AG04449 (cell line): ENCODE data around the gene PPP1R27.

Experiments used
- CTCF ChIA-PET: fragments of 350-600 bp; formaldehyde crosslinking; extraction: SDS; loops from one replicate; lab custom pipeline; 2021; ENCODE audit warnings: antibody characterized with exemption; lab: Yijun Ruan, JAX
- POLR2A ChIA-PET: fragments of 400-600, 350-600 bp; formaldehyde crosslinking; extraction: SDS; loops from one replicate; lab custom pipeline; 2020; ENCODE audit warnings: antibody characterized with exemption, inconsistent platforms; lab: Yijun Ruan, JAX
- DNase-seq: peaks from one replicate; pipeline ENCODE4 v3.0.0-alpha.2; 2010; ENCODE audit warnings: low read depth, low spot score
- H3K4me3 ChIP-seq: 2 replicates; pipeline ENCODE4 v1.5.1; 2011; ENCODE audit warnings: low read depth, mild to moderate bottlenecking, control low read depth, low read length
- CTCF ChIP-seq: IDR thresholded peaks from one replicate; pipeline ENCODE4 v1.5.1; 2011; ENCODE audit warnings: mild to moderate bottlenecking, moderate library complexity, low read length, control low read depth, inconsistent platforms; ENCODE audit not compliant: insufficient read depth; ENCODE audit errors: missing control alignments

PPP1R27 gene

GRCh38 chr17:81807210-81807719 is 27.6 kb downstream of the PPP1R27 start:
- CTCF ChIA-PET: interaction anchor here (0.7 kb wide), 1 partner anchor 77 kb away, joined by 3 read pairs; no protein-coding TSS in a partner anchor
- POLR2A ChIA-PET: interaction anchor here (1.5 kb wide), 1 partner anchor 26 kb away, joined by 4 read pairs; the partner anchor contains the start of gene MCRIP1
- no peak for TF ChIP-seq CTCF
- DNase-seq: no peak
- no peak overlapping the region for H3K4me3 ChIP-seq

GRCh38 chr17:81806461-81807209 is 28.2 kb downstream of the PPP1R27 start:
- DNase-seq: no peak
- CTCF ChIA-PET: no interaction called here
- H3K4me3 ChIP-seq: no peak overlapping the region
- no peak for TF ChIP-seq CTCF
- POLR2A ChIA-PET: interaction anchor here (1.5 kb wide), 1 partner anchor 27 kb away, joined by 4 read pairs; the partner anchor contains the start of gene MCRIP1

GRCh38 chr17:81805707-81806460 is 29.0 kb downstream of the PPP1R27 start:
- H3K4me3 ChIP-seq: no peak overlapping the region
- no peak for DNase-seq
- POLR2A ChIA-PET: no interaction called here
- no peak for TF ChIP-seq CTCF
- CTCF ChIA-PET: interaction anchor here (1.3 kb wide), 1 partner anchor 72 kb away, joined by 5 read pairs; no protein-coding TSS in a partner anchor

DNA sequence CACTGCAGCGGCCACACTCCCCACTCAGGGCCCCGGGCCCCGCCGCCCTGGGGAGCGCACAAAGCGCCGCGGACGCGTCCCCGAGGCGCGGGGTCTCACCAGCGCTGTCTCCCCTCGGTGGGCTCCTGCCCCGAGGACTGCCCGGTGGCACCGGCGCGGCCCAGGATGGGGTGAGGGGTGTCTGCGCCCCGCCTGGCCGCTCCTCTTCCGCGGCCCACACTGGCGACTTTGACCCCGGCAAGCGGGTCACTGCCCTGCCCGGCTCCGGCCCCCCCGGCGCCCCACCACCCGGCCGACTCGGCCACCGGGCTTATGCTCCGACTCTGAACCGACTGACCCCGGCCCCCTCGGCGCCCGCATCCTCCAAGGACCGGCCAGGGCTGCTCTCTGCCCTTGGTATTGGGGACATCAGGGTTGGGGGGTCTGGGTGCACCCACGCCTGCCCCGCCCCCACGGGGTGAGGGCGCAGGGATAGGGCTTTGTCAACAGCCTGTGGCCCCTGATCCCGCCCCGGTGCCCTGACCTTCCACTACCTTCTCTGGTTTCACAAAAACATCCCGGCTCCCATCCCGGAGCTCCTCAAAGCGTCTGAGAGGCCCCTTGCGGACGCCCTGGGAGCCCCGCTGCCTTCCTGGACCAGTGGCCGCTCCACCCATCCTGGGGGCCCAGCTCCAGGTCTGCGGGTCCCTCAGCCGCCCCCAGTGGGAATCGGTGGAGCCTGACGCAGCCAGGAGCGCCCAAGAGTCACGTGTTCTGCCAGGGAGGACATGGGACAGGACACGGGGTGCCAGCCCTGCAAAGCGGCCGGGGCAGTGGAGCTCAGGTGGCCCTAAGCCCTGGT is 30.1 kb downstream of the PPP1R27 start:
- no peak overlapping the region for H3K4me3 ChIP-seq
- no peak for DNase-seq
- TF ChIP-seq CTCF: no peak
- ChIA-PET POLR2A (no interaction called here), CTCF (interaction anchor here (1.3 kb wide), 1 partner anchor 71 kb away, joined by 5 read pairs; no protein-coding TSS in a partner anchor)

- no peak for DNase-seq
Observed at GRCh38 chr17:81803728-81804558, 30.9 kb downstream of the PPP1R27 start, which contains the start of gene GCGR. GCGR (plus strand) TSS chr17:81804150; CDS start chr17:81809019, 4,869 bp downstream.

More at GRCh38 chr17:81803728-81804558, 30.9 kb downstream of the PPP1R27 start, which contains the start of gene GCGR:
- POLR2A ChIA-PET: no interaction called here
- no peak for TF ChIP-seq CTCF
- no peak within 1 kb of the TSS for H3K4me3 ChIP-seq
- CTCF ChIA-PET: no interaction called here
